ENCODE data around the gene CLTCL1. TPM values are rescaled to one million over a fixed set of nuclear protein-coding genes. Genes with fewer than 3 reads are reported as not detected.
A peak's percentile ranks its signal among the peaks of the same experiment; 100 is the strongest.

CLTCL1 gene
- total RNA-seq, 1 donor from 2014 or later = 6.8 TPM

GRCh38 chr22:19174106-19175025 lies 117.2 kb downstream of the CLTCL1 start:
- Histone ChIP-seq H3K4me1 (peaks cover 61% of the 10 kb centered on the region), H3K27ac (no peak overlapping the region), H3K36me3 (peaks cover 13% of the 10 kb centered on the region), H3K27me3 (ENCODE audit: low read depth) (peaks cover 9% of the 10 kb centered on the region), H3K4me3 (no peak overlapping the region), H3K9me3 (no peaks in the 10 kb centered on the region)
- DNase-seq (no peak), ATAC-seq (no peak)
- intact Hi-C loops (cut with DNase I) = no loop called here
- TF ChIP-seq CTCF (IDR thresholded peaks at IDR 0.05) = no peak

- Histone ChIP-seq H3K4me1 (peaks cover 66% of the 10 kb centered on the region), H3K36me3 (peaks cover 13% of the 10 kb centered on the region), H3K27me3 (ENCODE audit: low read depth) (peaks cover 19% of the 10 kb centered on the region), H3K27ac (no peak overlapping the region), H3K9me3 (no peaks in the 10 kb centered on the region), H3K4me3 (no peak overlapping the region)
- DNase-seq (no peak), ATAC-seq (no peak)
- intact Hi-C loops (cut with DNase I) = no loop called here
- TF ChIP-seq CTCF (IDR thresholded peaks at IDR 0.05) = no peak
Measured at GRCh38 chr22:19173047-19174035, 118.2 kb downstream of the CLTCL1 start.

- peaks cover 62% of the 10 kb centered on the region for H3K4me1 ChIP-seq
- DNase-seq (no peak), ATAC-seq (no peak)
- no peaks in the 10 kb centered on the region for H3K9me3 ChIP-seq
- intact Hi-C loops (cut with DNase I) = no loop called here
- TF ChIP-seq CTCF (IDR thresholded peaks at IDR 0.05) = no peak
- H3K27ac ChIP-seq = peak overlapping the region; percentile 93
- peaks cover 13% of the 10 kb centered on the region for H3K36me3 ChIP-seq
- H3K4me3 ChIP-seq = peak overlapping the region; percentile 96
- H3K27me3 ChIP-seq (ENCODE audit: low read depth) = peaks cover 27% of the 10 kb centered on the region
Measured at GRCh38 chr22:19172213-19173046, 119.1 kb downstream of the CLTCL1 start.

GRCh38 chr22:19169947-19170318 lies 121.6 kb downstream of the CLTCL1 start:
- ATAC-seq (no peak), DNase-seq (no peak)
- Histone ChIP-seq H3K4me1 (peaks cover 52% of the 10 kb centered on the region), H3K27ac (no peak overlapping the region), H3K4me3 (peak overlapping the region; percentile 37), H3K27me3 (ENCODE audit: low read depth) (peaks cover 46% of the 10 kb centered on the region), H3K9me3 (no peaks in the 10 kb centered on the region), H3K36me3 (no peaks in the 10 kb centered on the region)
- TF ChIP-seq CTCF (IDR thresholded peaks at IDR 0.05) = no peak
- intact Hi-C loops (cut with DNase I) = no loop called here
